Omental fat pad (tissue), 4 donors: ENCODE data around the gene LYPD6. TPM values are rescaled to one million over a fixed set of nuclear protein-coding genes. Genes with fewer than 3 reads are reported as not detected.

Experiments used
- ATAC-seq: fragments of 150-250 bp; one replicate; pipeline ENCODE4 v1.9.1; 2016; ENCODE audit warnings: mild to moderate bottlenecking, moderate library complexity; ENCODE audit not compliant: low FRiP score
- DNase-seq: peaks from one replicate; pipeline ENCODE4 v3.0.0-alpha.2; 2019; ENCODE audit warnings: low spot score
- CTCF ChIP-seq, 3 donors: fragments of 450-650 bp; IDR thresholded peaks; one replicate each; pipeline ENCODE4 v1.5.1; 2016 to 2017; ENCODE audit warnings: antibody characterized with exemption in 3 of 3, mild to moderate bottlenecking in 3 of 3, moderate library complexity in 2 of 3
- total RNA-seq, 4 donors: library from RNA; depleted of rRNA; stranded (reverse); fragments of >200 nt; gene quantifications; one replicate each; pipeline ENCODE4 v1.1.0, GENCODE V29; 2016

LYPD6 gene
- total RNA-seq, 4 donors from 2014 or later: 1.2 to 13.9 (median 2.0) TPM

GRCh38 chr2:149472413-149472812, 142.0 kb downstream of the LYPD6 start:
- DNase-seq (no peak), ATAC-seq (no peak)
- TF ChIP-seq CTCF (IDR thresholded peaks at IDR 0.05): no peak

DNA sequence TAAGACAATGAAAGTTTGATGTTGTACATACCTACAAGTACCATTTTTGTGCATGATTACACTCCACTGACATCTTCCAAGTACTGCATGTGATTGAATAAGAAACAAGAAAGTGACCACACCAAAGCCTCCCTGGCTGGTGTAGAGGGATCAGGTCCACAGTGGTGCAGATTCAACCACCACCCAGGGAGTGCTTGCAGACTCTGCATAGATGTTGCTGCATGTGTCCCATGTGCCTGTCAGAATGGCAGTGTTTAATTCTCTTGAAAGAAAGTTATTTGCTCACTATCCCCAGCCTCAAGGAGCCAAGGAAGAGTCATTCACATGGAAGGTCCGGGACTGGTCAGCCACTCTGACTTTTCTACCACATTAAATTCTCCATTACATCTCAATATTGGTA, 142.7 kb downstream of the LYPD6 start:
- ATAC-seq: no peak
- TF ChIP-seq CTCF (IDR thresholded peaks at IDR 0.05): no peak

GRCh38 chr2:149473521-149473920, 143.1 kb downstream of the LYPD6 start:
- ATAC-seq: no peak
- no peak for TF ChIP-seq CTCF (IDR thresholded peaks at IDR 0.05)

More for the DNA sequence above, 142.7 kb downstream of the LYPD6 start:
- no peak for DNase-seq

GRCh38 chr2:149483004-149483605, 152.7 kb downstream of the LYPD6 start:
- DNase-seq: no peak

More at GRCh38 chr2:149473521-149473920, 143.1 kb downstream of the LYPD6 start:
- no peak for DNase-seq

DNA sequence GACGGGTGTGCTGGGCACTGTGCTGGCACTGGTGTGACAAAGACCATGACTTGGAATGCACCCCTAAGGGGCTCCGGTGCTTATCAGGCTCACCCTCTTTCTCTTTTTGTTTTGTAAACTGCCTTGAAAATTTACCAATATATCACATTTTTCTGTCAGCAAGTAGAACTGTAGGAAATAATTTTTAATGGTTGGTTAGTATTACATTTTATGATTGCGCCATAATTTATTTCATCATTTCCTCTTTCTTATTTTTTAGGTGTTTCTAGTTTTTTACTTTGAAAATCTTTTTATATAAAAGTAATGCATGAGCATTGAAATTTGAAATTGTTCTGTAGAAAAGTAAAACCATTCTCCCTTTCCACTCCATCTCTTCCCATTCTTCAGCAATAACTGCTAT, 156.3 kb downstream of the LYPD6 start:
- no peak for ATAC-seq
- DNase-seq: no peak
- no peak for TF ChIP-seq CTCF (IDR thresholded peaks at IDR 0.05)

More at GRCh38 chr2:149483004-149483605, 152.7 kb downstream of the LYPD6 start:
- TF ChIP-seq CTCF (IDR thresholded peaks at IDR 0.05): no peak
- ATAC-seq: no peak

DNA sequence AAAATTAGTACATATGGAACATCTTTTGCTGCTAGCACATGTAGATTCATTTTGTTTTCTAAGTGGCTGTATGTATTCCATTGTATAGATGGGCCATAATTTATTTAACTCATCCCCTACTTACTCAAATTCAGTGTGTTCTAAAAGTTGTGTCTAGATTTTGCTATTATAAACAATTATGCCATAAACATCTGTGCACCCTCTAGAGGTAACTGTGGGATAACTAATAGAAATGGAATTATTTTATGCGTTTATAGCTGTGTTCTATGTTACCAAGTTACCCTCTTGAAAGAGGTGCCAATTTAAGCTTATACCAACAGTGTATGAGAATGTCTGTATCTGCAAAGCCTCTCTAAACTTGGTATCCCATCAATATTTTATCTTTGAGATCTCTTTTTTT, 156.8 kb downstream of the LYPD6 start:
- TF ChIP-seq CTCF (IDR thresholded peaks at IDR 0.05): no peak
- ATAC-seq: no peak
- no peak for DNase-seq

- DNase-seq (no peak), ATAC-seq (no peak)
- TF ChIP-seq CTCF (IDR thresholded peaks at IDR 0.05): no peak
Measured at GRCh38 chr2:149488706-149489440, 158.5 kb downstream of the LYPD6 start.
